ENCODE results near the gene ZNF813.

Gene ZNF813

DNA sequence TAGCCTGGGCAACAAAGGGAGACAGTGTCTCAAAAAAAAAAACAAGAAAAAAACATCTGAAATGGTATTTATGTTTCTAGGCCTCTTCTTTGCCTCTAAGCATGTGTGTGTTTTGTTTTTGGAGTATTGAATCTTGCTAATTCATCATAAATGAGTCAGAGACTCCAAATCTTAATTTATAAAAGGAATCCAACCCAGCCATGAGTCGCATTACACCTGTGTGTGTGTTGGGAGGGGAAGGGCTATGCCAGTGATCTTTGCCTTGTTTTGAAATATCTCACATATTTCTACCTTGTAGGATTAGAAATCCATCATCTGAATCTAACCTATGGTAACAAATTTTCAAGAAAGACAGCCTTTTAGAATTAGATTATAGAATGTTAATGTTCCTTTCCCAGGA is 74.4 kb downstream of the ZNF813 start:
- Histone ChIP-seq H3K36me3 (ENCODE audit: control insufficient read depth in 1 of 2, insufficient read depth in 2 of 2, low read length in 2 of 2) (peaks cover 5 to 15% of the 10 kb centered on the region in 2 experiments), H2BK5ac (ENCODE audit: low read depth, low read length, poor library complexity) (no peak overlapping the region), H3K4me3 (ENCODE audit: low read depth, low read length) (no peak overlapping the region), H3K14ac (ENCODE audit: low read length) (no peak overlapping the region), H3K9ac (ENCODE audit: low read length) (no peak overlapping the region), H3K4me1 (ENCODE audit: control insufficient read depth in 1 of 2, insufficient read depth in 2 of 2, low read length in 2 of 2) (peaks cover 0 to 9% of the 10 kb centered on the region in 2 experiments), H4K91ac (ENCODE audit: low read depth, low read length) (no peak overlapping the region), H4K8ac (ENCODE audit: low read depth, low read length) (no peak overlapping the region), H3K18ac (ENCODE audit: low read length) (no peak overlapping the region), H3K27me3 (ENCODE audit: insufficient read depth, low read length) (no peaks in the 10 kb centered on the region), H3K23ac (ENCODE audit: low read length) (no peak overlapping the region), H4K12ac (ENCODE audit: low read depth, low read length) (no peak overlapping the region), H3K79me2 (ENCODE audit: control insufficient read depth, insufficient read depth, low read length, poor library complexity) (peaks cover 2% of the 10 kb centered on the region), H3K27ac (ENCODE audit: low read depth, low read length) (no peak overlapping the region), H2BK12ac (ENCODE audit: low read length) (no peak overlapping the region), H2AFZ (ENCODE audit: insufficient read depth, low read length, poor library complexity) (no peak overlapping the region), H2BK120ac (ENCODE audit: insufficient read depth, low read length, poor library complexity) (no peak overlapping the region), H3K9me3 (ENCODE audit: insufficient read depth, low read depth, low read length) (no peaks in the 10 kb centered on the region), H3K4me2 (ENCODE audit: low read length) (no peak overlapping the region), H3K4ac (ENCODE audit: low read depth, low read length) (no peak overlapping the region), H2AK5ac (ENCODE audit: low read length) (no peak overlapping the region), H3K79me1 (ENCODE audit: low read length) (peaks cover 9% of the 10 kb centered on the region)
- DNase-seq = peak; percentile 63 to 83
- WGBS (ENCODE audit: extremely low coverage, insufficient coverage, insufficient read length) = no CpG with 5 or more reads among the region's 1 CpG

- H3K23ac ChIP-seq (ENCODE audit: low read length) = peak overlapping the region; percentile 17
- no peak overlapping the region for H3K18ac ChIP-seq (ENCODE audit: low read length)
- no peak overlapping the region for H2BK120ac ChIP-seq (ENCODE audit: insufficient read depth, low read length, poor library complexity)
- no peak overlapping the region for H4K12ac ChIP-seq (ENCODE audit: low read depth, low read length)
- H3K4me3 ChIP-seq (ENCODE audit: low read depth, low read length) = no peak overlapping the region
- H4K91ac ChIP-seq (ENCODE audit: low read depth, low read length) = no peak overlapping the region
- H2AK5ac ChIP-seq (ENCODE audit: low read length) = no peak overlapping the region
- no peaks in the 10 kb centered on the region for H3K79me1 ChIP-seq (ENCODE audit: low read length)
- no peaks in the 10 kb centered on the region for H3K79me2 ChIP-seq (ENCODE audit: control insufficient read depth, insufficient read depth, low read length, poor library complexity)
- no peak overlapping the region for H4K8ac ChIP-seq (ENCODE audit: low read depth, low read length)
- peaks cover 2 to 13% of the 10 kb centered on the region in 2 experiments for H3K36me3 ChIP-seq (ENCODE audit: control insufficient read depth in 1 of 2, insufficient read depth in 2 of 2, low read length in 2 of 2)
- H3K4ac ChIP-seq (ENCODE audit: low read depth, low read length) = no peak overlapping the region
- H2BK5ac ChIP-seq (ENCODE audit: low read depth, low read length, poor library complexity) = no peak overlapping the region
- no peak overlapping the region for H3K9ac ChIP-seq (ENCODE audit: low read length)
- no peak overlapping the region for H3K27ac ChIP-seq (ENCODE audit: low read depth, low read length)
- WGBS (ENCODE audit: extremely low coverage, insufficient coverage, insufficient read length) = no CpG with 5 or more reads among the region's 25 CpGs
- no peak overlapping the region for H3K4me2 ChIP-seq (ENCODE audit: low read length)
- H2BK12ac ChIP-seq (ENCODE audit: low read length) = no peak overlapping the region
- DNase-seq = peak; percentile 97 to 98
- no peak overlapping the region for H3K14ac ChIP-seq (ENCODE audit: low read length)
- no peaks in the 10 kb centered on the region for H3K27me3 ChIP-seq (ENCODE audit: insufficient read depth, low read length)
- no peaks in the 10 kb centered on the region for H3K9me3 ChIP-seq (ENCODE audit: insufficient read depth, low read depth, low read length)
- peaks cover 0 to 7% of the 10 kb centered on the region in 2 experiments for H3K4me1 ChIP-seq (ENCODE audit: control insufficient read depth in 1 of 2, insufficient read depth in 2 of 2, low read length in 2 of 2)
- H2AFZ ChIP-seq (ENCODE audit: insufficient read depth, low read length, poor library complexity) = no peak overlapping the region
These were observed 77.9 kb downstream of the ZNF813 start for GRCh38 chr19:53545271-53546065.
